ENCODE results near the gene PLEKHM3. TPM values are rescaled to one million over a fixed set of nuclear protein-coding genes. Genes with fewer than 3 reads are reported as not detected.

The PLEKHM3 gene
- polyA plus RNA-seq, 1 donor (not counting 4 experiments of a cell fraction or from before 2014, with no cell fraction given): 2.9 TPM

DNA sequence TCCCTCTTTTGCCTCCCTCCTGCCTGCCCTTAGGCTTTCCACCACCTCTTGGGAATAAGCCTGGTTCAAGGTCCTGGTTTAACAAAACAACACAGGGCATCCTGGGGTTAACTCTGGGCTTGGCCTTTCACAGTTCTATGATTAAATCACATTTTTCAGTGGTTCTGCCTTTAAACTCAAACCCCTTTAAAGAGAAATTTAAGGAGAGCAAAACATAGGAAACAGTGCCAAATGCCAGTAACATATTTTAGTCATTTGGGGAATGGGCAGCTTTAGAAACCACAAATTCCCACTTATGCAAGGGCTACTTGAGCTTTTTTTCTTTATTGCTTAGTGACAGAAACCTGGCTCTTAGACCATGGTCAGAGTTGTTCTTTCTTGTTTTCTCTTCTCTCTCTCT, 143.4 kb downstream of the PLEKHM3 start:
- Histone ChIP-seq H3K27me3 (ENCODE audit: control insufficient read depth, extremely low read depth, insufficient read depth, low read length) (no peaks in the 10 kb centered on the region), H3K9ac (ENCODE audit: control insufficient read depth, extremely low read depth, insufficient read depth, low read length) (no peak overlapping the region), H3K9me3 (ENCODE audit: control insufficient read depth, low read depth, low read length) (no peaks in the 10 kb centered on the region), H3K4me2 (ENCODE audit: control insufficient read depth, extremely low read depth, insufficient read depth, low read depth, low read length) (no peak overlapping the region), H3K79me2 (ENCODE audit: control insufficient read depth, insufficient read depth, low read length) (no peaks in the 10 kb centered on the region), H4K20me1 (ENCODE audit: control insufficient read depth, extremely low read depth, insufficient read depth, low read length) (no peaks in the 10 kb centered on the region), H3K4me1 (ENCODE audit: control insufficient read depth, extremely low read depth, insufficient read depth, low read length) (no peaks in the 10 kb centered on the region), H3K27ac (ENCODE audit: control insufficient read depth, insufficient read depth, low read length) (no peak overlapping the region), H2AFZ (ENCODE audit: control insufficient read depth, low read length) (no peak overlapping the region), H3K36me3 (ENCODE audit: control insufficient read depth in 2 of 2, extremely low read depth in 1 of 2, insufficient read depth in 2 of 2, low read length in 2 of 2) (no peaks in the 10 kb centered on the region), H3K9me1 (ENCODE audit: control insufficient read depth, extremely low read depth, insufficient read depth, low read length) (no peaks in the 10 kb centered on the region), H3K4me3 (ENCODE audit: control insufficient read depth in 2 of 3, extremely low read depth in 1 of 3, insufficient read depth in 2 of 3, low read depth in 1 of 3, low read length in 3 of 3) (no peak overlapping the region)
- dilution Hi-C loops (cut with MboI; ENCODE audit: extremely low pct_ligation_motif_present, low sequenced_read_pairs): no loop called here
- FAIRE-seq (no peak), DNase-seq (ENCODE audit: low read depth, low spot score) (no peak)
- TF ChIP-seq EZH2 (IDR thresholded peaks at IDR 0.05; ENCODE audit: low read length): no peak
- TF ChIP-seq, protein P1, sequence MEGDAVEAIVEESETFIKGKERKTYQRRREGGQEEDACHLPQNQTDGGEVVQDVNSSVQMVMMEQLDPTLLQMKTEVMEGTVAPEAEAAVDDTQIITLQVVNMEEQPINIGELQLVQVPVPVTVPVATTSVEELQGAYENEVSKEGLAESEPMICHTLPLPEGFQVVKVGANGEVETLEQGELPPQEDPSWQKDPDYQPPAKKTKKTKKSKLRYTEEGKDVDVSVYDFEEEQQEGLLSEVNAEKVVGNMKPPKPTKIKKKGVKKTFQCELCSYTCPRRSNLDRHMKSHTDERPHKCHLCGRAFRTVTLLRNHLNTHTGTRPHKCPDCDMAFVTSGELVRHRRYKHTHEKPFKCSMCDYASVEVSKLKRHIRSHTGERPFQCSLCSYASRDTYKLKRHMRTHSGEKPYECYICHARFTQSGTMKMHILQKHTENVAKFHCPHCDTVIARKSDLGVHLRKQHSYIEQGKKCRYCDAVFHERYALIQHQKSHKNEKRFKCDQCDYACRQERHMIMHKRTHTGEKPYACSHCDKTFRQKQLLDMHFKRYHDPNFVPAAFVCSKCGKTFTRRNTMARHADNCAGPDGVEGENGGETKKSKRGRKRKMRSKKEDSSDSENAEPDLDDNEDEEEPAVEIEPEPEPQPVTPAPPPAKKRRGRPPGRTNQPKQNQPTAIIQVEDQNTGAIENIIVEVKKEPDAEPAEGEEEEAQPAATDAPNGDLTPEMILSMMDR (optimal IDR thresholded peaks at IDR 0.05 in 1 of 3, IDR thresholded peaks at IDR 0.05 in 1 of 3, conservative IDR thresholded peaks at IDR 0.05 in 1 of 3; ENCODE audit: extremely low read depth in 1 of 3, insufficient read depth in 2 of 3, low read length in 3 of 3): no peak

DNA sequence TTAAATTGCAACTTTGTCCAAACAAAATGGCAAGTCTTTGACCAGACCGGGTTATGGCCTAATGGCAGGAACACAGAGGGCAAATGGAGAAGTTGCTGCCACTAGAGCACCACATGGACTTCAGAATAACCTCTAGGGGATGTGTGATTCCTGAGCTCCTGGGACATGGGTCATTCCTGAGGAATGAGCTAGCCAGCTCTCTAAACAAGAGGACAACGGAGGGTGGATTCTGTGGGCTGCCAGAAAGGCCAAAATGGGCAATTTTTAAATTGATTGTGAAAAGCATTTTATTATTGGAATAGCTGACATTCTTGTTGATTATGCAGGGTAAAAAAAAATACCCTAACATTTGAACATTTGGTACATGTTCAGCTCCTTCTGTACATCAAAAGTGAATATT, 145.8 kb downstream of the PLEKHM3 start:
- Histone ChIP-seq H3K36me3 (ENCODE audit: control insufficient read depth in 2 of 2, extremely low read depth in 1 of 2, insufficient read depth in 2 of 2, low read length in 2 of 2) (no peaks in the 10 kb centered on the region), H4K20me1 (ENCODE audit: control insufficient read depth, extremely low read depth, insufficient read depth, low read length) (no peaks in the 10 kb centered on the region), H3K4me3 (ENCODE audit: control insufficient read depth in 2 of 3, extremely low read depth in 1 of 3, insufficient read depth in 2 of 3, low read depth in 1 of 3, low read length in 3 of 3) (no peak overlapping the region), H2AFZ (ENCODE audit: control insufficient read depth, low read length) (no peak overlapping the region), H3K27me3 (ENCODE audit: control insufficient read depth, extremely low read depth, insufficient read depth, low read length) (no peaks in the 10 kb centered on the region), H3K79me2 (ENCODE audit: control insufficient read depth, insufficient read depth, low read length) (no peaks in the 10 kb centered on the region), H3K9me1 (ENCODE audit: control insufficient read depth, extremely low read depth, insufficient read depth, low read length) (no peaks in the 10 kb centered on the region), H3K4me2 (ENCODE audit: control insufficient read depth, extremely low read depth, insufficient read depth, low read depth, low read length) (no peak overlapping the region), H3K9me3 (ENCODE audit: control insufficient read depth, low read depth, low read length) (no peaks in the 10 kb centered on the region), H3K9ac (ENCODE audit: control insufficient read depth, extremely low read depth, insufficient read depth, low read length) (no peak overlapping the region), H3K27ac (ENCODE audit: control insufficient read depth, insufficient read depth, low read length) (no peak overlapping the region), H3K4me1 (ENCODE audit: control insufficient read depth, extremely low read depth, insufficient read depth, low read length) (no peaks in the 10 kb centered on the region)
- no peak for TF ChIP-seq EZH2 (IDR thresholded peaks at IDR 0.05; ENCODE audit: low read length)
- TF ChIP-seq, protein P1 (optimal IDR thresholded peaks at IDR 0.05 in 1 of 3, IDR thresholded peaks at IDR 0.05 in 1 of 3, conservative IDR thresholded peaks at IDR 0.05 in 1 of 3; ENCODE audit: extremely low read depth in 1 of 3, insufficient read depth in 2 of 3, low read length in 3 of 3): no peak
- no peak for FAIRE-seq
- dilution Hi-C loops (cut with MboI; ENCODE audit: extremely low pct_ligation_motif_present, low sequenced_read_pairs): no loop called here
- DNase-seq (ENCODE audit: low read depth, low spot score): no peak

Measured in keratinocyte (primary cell).